ENCODE results near the gene EHBP1L1. TPM values are rescaled to one million over a fixed set of nuclear protein-coding genes. Genes with fewer than 3 reads are reported as not detected.

EHBP1L1 gene
- total and polyA plus RNA-seq, 2 of the 13 experiments (the other 11 are each of a cell fraction or from before 2014, with no cell fraction given) = 8.3 to 10.6 TPM

- TF ChIP-seq ZUFSP (CRISPR knock-in tag; IDR thresholded peaks at IDR 0.05; ENCODE audit: borderline replicate concordance) (no peak), KLF9 (CRISPR knock-in tag; IDR thresholded peaks at IDR 0.05; ENCODE audit: low read depth) (no peak), GFI1 (CRISPR knock-in tag; IDR thresholded peaks at IDR 0.05; ENCODE audit: borderline replicate concordance) (no peak), ZSCAN29 (CRISPR knock-in tag; conservative IDR thresholded peaks at IDR 0.05) (no peak), MXD1 (CRISPR knock-in tag; IDR thresholded peaks at IDR 0.05) (no peak; the same call in 1 of the 2 replicates), ZNF772 (CRISPR knock-in tag; IDR thresholded peaks at IDR 0.05) (peak; percentile 81; the same call in 1 of the 2 replicates), MBNL3 (CRISPR knock-in tag; conservative IDR thresholded peaks at IDR 0.05) (no peak), ZFAT (CRISPR knock-in tag; conservative IDR thresholded peaks at IDR 0.05) (no peak), FOXA1 (IDR thresholded peaks at IDR 0.05) (no peak), FOXA1 (CRISPR knock-in tag; IDR thresholded peaks at IDR 0.05) (no peak), ZNF333 (CRISPR knock-in tag; IDR thresholded peaks at IDR 0.05; ENCODE audit: borderline replicate concordance) (no peak), ZNF432 (CRISPR knock-in tag; IDR thresholded peaks at IDR 0.05; ENCODE audit: borderline replicate concordance) (no peak), TSC22D2 (CRISPR knock-in tag; IDR thresholded peaks at IDR 0.05; ENCODE audit: borderline replicate concordance) (no peak), NRL (CRISPR knock-in tag; IDR thresholded peaks at IDR 0.05; ENCODE audit: borderline replicate concordance) (no peak), ZNF687 (CRISPR knock-in tag; IDR thresholded peaks at IDR 0.05) (peak; percentile 55; the same call in 1 of the 2 replicates), ZNF280D (CRISPR knock-in tag; IDR thresholded peaks at IDR 0.05) (no peak), ZNF577 (CRISPR knock-in tag; IDR thresholded peaks at IDR 0.05; ENCODE audit: borderline replicate concordance, low read depth) (no peak), ZNF703 (CRISPR knock-in tag; IDR thresholded peaks at IDR 0.05; ENCODE audit: borderline replicate concordance) (no peak), GZF1 (CRISPR knock-in tag; IDR thresholded peaks at IDR 0.05) (no peak), SP5 (CRISPR knock-in tag; IDR thresholded peaks at IDR 0.05; ENCODE audit: borderline replicate concordance, low read depth) (peak; percentile 63), ZSCAN25 (CRISPR knock-in tag; IDR thresholded peaks at IDR 0.05) (no peak)
These were observed 39.5 kb downstream of the EHBP1L1 start, which contains the start of gene PCNX3 (continued) for GRCh38 chr11:65615229-65615949.

Data from HepG2 (cell line).